ENCODE measurements around the gene OR10H2. TPM values are rescaled to one million over a fixed set of nuclear protein-coding genes. Genes with fewer than 3 reads are reported as not detected.

Gene OR10H2
- total and polyA plus RNA-seq, 2 of the 8 experiments (the other 6 are each of a cell fraction or from before 2014, with no cell fraction given), result not detected

GRCh38 chr19:15740785-15741184, 13.0 kb downstream of the OR10H2 start:
- H3K23ac ChIP-seq (ENCODE audit: insufficient read length), result no peak overlapping the region
- no peaks in the 10 kb centered on the region for H3K36me3 ChIP-seq (ENCODE audit: control insufficient read depth in 2 of 4, insufficient read depth in 4 of 4, low read length in 3 of 4)
- no peak overlapping the region for H2BK120ac ChIP-seq (replicated peaks; ENCODE audit: low read depth, low read length)
- DNase-seq (ENCODE audit: low read depth in 1 of 2, low spot score in 2 of 2) (no peak), FAIRE-seq (no peak)
- H4K5ac ChIP-seq (ENCODE audit: insufficient read length, low read depth, low read length), result no peak overlapping the region
- H3K4me2 ChIP-seq (ENCODE audit: insufficient read depth in 1 of 2, low read depth in 2 of 2, low read length in 2 of 2), result no peak overlapping the region
- H4K91ac ChIP-seq (replicated peaks; ENCODE audit: insufficient read length, low read length), result no peak overlapping the region
- H2AFZ ChIP-seq (ENCODE audit: low read length), result no peak overlapping the region
- no peak overlapping the region for H3K18ac ChIP-seq (ENCODE audit: extremely low read depth, low read length)
- H2AK5ac ChIP-seq (ENCODE audit: low read depth, low read length), result no peak overlapping the region
- H2BK15ac ChIP-seq (ENCODE audit: low read length), result no peak overlapping the region
- no peak overlapping the region for H3K4ac ChIP-seq (replicated peaks; ENCODE audit: insufficient read length, low read depth, low read length)
- no peak overlapping the region for H3K27ac ChIP-seq (ENCODE audit: low read depth, low read length)
- H3K79me1 ChIP-seq (ENCODE audit: low read depth, low read length), result no peaks in the 10 kb centered on the region
- no peak overlapping the region for H3K4me3 ChIP-seq (ENCODE audit: extremely low read depth in 1 of 4, insufficient read depth in 2 of 4, low read depth in 3 of 4, low read length in 4 of 4)
- ChIA-PET CTCF (ENCODE audit: partially characterized antibody) (no interaction called here), POLR2A (ENCODE audit: partially characterized antibody) (no interaction called here)
- H2BK5ac ChIP-seq (ENCODE audit: low read depth, low read length), result no peak overlapping the region
- no peak overlapping the region for H3K14ac ChIP-seq (ENCODE audit: insufficient read length)
- H4K8ac ChIP-seq (ENCODE audit: extremely low read depth, insufficient read depth, low read length), result no peak overlapping the region
- no peaks in the 10 kb centered on the region for H4K20me1 ChIP-seq (replicated peaks in 1 of 2; ENCODE audit: control insufficient read depth in 1 of 2, insufficient read depth in 2 of 2, low read length in 2 of 2)
- no peaks in the 10 kb centered on the region for H3K79me2 ChIP-seq (ENCODE audit: control insufficient read depth in 1 of 2, insufficient read depth in 2 of 2, low read length in 2 of 2)
- H2BK12ac ChIP-seq (ENCODE audit: low read depth, low read length), result no peak overlapping the region
- WGBS, 2 experiments (ENCODE audit: extremely low coverage in 1 of 2, insufficient coverage in 1 of 2, insufficient read length in 1 of 2, insufficient replicate concordance in 2 of 2, low coverage in 1 of 2, low lambda C conversion rate in 2 of 2, missing lambda C conversion rate in 1 of 2), result 72 to 100% methylated on average over 1 of the region's 1 CpG
- no peaks in the 10 kb centered on the region for H3K4me1 ChIP-seq (replicated peaks in 1 of 4; ENCODE audit: control insufficient read depth in 3 of 4, insufficient read depth in 4 of 4, low read length in 3 of 4)
- H3K9me3 ChIP-seq (ENCODE audit: insufficient read depth in 2 of 2, low read depth in 1 of 2, low read length in 1 of 2), result peaks cover 53 to 61% of the 10 kb centered on the region in 2 experiments
- H3K9ac ChIP-seq (replicated peaks in 1 of 4; ENCODE audit: extremely low read depth in 1 of 4, low read depth in 3 of 4, low read length in 3 of 4), result no peak overlapping the region
- no peaks in the 10 kb centered on the region for H3K27me3 ChIP-seq (replicated peaks in 1 of 4; ENCODE audit: control insufficient read depth in 3 of 4, extremely low read depth in 1 of 4, insufficient read depth in 3 of 4, low read length in 3 of 4)
- no peak overlapping the region for H3K56ac ChIP-seq (replicated peaks; ENCODE audit: insufficient read length, low read depth, low read length)
- no peaks in the 10 kb centered on the region; the same call in 1 of the 2 replicates for H3K23me2 ChIP-seq (ENCODE audit: low read depth, low read length)
- H2BK20ac ChIP-seq (ENCODE audit: low read length), result no peak overlapping the region
- no peak for TF ChIP-seq GTF2F1 (IDR thresholded peaks at IDR 0.05; ENCODE audit: borderline replicate concordance, low read depth, low read length)
- no peak for TF ChIP-seq SIRT6 (IDR thresholded peaks at IDR 0.05; ENCODE audit: low read length)
- TF ChIP-seq CBX8 (IDR thresholded peaks at IDR 0.05; ENCODE audit: borderline replicate concordance, low read depth, low read length), result no peak
- TF ChIP-seq, protein P1, sequence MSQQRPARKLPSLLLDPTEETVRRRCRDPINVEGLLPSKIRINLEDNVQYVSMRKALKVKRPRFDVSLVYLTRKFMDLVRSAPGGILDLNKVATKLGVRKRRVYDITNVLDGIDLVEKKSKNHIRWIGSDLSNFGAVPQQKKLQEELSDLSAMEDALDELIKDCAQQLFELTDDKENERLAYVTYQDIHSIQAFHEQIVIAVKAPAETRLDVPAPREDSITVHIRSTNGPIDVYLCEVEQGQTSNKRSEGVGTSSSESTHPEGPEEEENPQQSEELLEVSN (IDR thresholded peaks at IDR 0.05), result no peak
- TF ChIP-seq EZH2 (IDR thresholded peaks at IDR 0.05; ENCODE audit: low read depth, low read length, severe bottlenecking), result no peak
- TF ChIP-seq SUZ12 (IDR thresholded peaks at IDR 0.05; ENCODE audit: low read length), result no peak
- TF ChIP-seq SP4 (IDR thresholded peaks at IDR 0.05; ENCODE audit: low read length), result no peak
- TF ChIP-seq, protein P2, sequence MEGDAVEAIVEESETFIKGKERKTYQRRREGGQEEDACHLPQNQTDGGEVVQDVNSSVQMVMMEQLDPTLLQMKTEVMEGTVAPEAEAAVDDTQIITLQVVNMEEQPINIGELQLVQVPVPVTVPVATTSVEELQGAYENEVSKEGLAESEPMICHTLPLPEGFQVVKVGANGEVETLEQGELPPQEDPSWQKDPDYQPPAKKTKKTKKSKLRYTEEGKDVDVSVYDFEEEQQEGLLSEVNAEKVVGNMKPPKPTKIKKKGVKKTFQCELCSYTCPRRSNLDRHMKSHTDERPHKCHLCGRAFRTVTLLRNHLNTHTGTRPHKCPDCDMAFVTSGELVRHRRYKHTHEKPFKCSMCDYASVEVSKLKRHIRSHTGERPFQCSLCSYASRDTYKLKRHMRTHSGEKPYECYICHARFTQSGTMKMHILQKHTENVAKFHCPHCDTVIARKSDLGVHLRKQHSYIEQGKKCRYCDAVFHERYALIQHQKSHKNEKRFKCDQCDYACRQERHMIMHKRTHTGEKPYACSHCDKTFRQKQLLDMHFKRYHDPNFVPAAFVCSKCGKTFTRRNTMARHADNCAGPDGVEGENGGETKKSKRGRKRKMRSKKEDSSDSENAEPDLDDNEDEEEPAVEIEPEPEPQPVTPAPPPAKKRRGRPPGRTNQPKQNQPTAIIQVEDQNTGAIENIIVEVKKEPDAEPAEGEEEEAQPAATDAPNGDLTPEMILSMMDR (IDR thresholded peaks at IDR 0.05; ENCODE audit: control extremely low read depth in 1 of 3, insufficient read depth in 1 of 3, low read depth in 1 of 3, low read length in 3 of 3), result no peak
- no peak for TF ChIP-seq HDAC6 (IDR thresholded peaks at IDR 0.05; ENCODE audit: low read depth, low read length)
- TF ChIP-seq POLR2A (IDR thresholded peaks at IDR 0.05; ENCODE audit: control extremely low read depth in 1 of 2, low read depth in 2 of 2, low read length in 2 of 2), result no peak
- TF ChIP-seq ATF3 (IDR thresholded peaks at IDR 0.05; ENCODE audit: insufficient read depth, low read depth, low read length), result no peak
- TF ChIP-seq NRF1 (IDR thresholded peaks at IDR 0.05; ENCODE audit: low read depth, low read length), result no peak

Data from H1 (cell line).